HCT116 (cell line): ENCODE data around the gene VMAC. TPM values are rescaled to one million over a fixed set of nuclear protein-coding genes. Genes with fewer than 3 reads are reported as not detected.

ENCODE experiments used
- ATAC-seq: fragments of 200-7000 bp; cut with Tn5 transposase; 2 replicates; pipeline ENCODE4 v1.9.1; 2020; ENCODE audit warnings: mild to moderate bottlenecking, moderate library complexity
- BruUV-seq: library from RNA; stranded (reverse); fragments of 400-500 nt; replicated peaks from 2 replicates; lab custom pipeline; 2021; lab: Mats Ljungman, UMichigan
- CTCF ChIA-PET: fragments of 300-600 bp; sonication (Branson Sonifier 250); formaldehyde crosslinking; loops from one replicate; lab custom pipeline; 2021; ENCODE audit warnings: antibody characterized with exemption; lab: Charles Lee
- POLR2A ChIA-PET: fragments of 300-600, 350-600 bp; sonication (Branson Sonifier 250); formaldehyde crosslinking; loops from one replicate; lab custom pipeline; 2021; ENCODE audit warnings: antibody characterized with exemption; lab: Charles Lee
- RAD21 ChIA-PET, 2 experiments: fragments of 300-600 bp; sonication (Branson Sonifier 250); formaldehyde crosslinking; loops; one replicate each; lab custom pipeline; 2023; ENCODE audit warnings: low total read pairs in 2 of 2; ENCODE audit not compliant: uncharacterized antibody in 2 of 2, unreplicated experiment in 2 of 2, low non-redundant PET in 1 of 2; lab: Charles Lee
- DNase-seq: peaks from one replicate; pipeline ENCODE4 v3.0.0-alpha.2; 2010; ENCODE audit warnings: low read depth, low spot score
- H2AFZ ChIP-seq: fragments of 200-600 bp; shearing (Covaris generic), sonication (generic); 2 replicates; pipeline ENCODE4 v1.6.1; 2017; ENCODE audit warnings: low read depth, mixed run types, mixed read lengths, antibody characterized with exemption, low read length; ENCODE audit not compliant: poor library complexity, severe bottlenecking
- H3K27ac ChIP-seq: 2 replicates; pipeline ENCODE4 v1.5.1; 2012; ENCODE audit warnings: low read depth, low read length
- H3K27me3 ChIP-seq: fragments of 200-600 bp; sonication (generic); 2 replicates; pipeline ENCODE4 v1.6.1; 2016; ENCODE audit warnings: mixed run types, low read length, mixed read lengths; ENCODE audit not compliant: insufficient read depth
- H3K36me3 ChIP-seq, 2 experiments: fragments of 200-500 bp in 1 of 2; fragments of 200-600 bp in 1 of 2; sonication (Bioruptor generic) in 1 of 2; sonication (generic) in 1 of 2; 2 replicates each; pipeline versions ENCODE4 v1.5.1 to v1.6.1; 2014 to 2016; ENCODE audit warnings: low read length in 2 of 2, inconsistent platforms in 1 of 2, mixed read lengths in 1 of 2, mixed run types in 1 of 2; ENCODE audit not compliant: insufficient read depth in 2 of 2, control insufficient read depth in 1 of 2
- H3K4me1 ChIP-seq, 2 experiments: fragments of 200-600 bp in 1 of 2; sonication (generic) in 1 of 2; 2 replicates each; pipeline versions ENCODE4 v1.5.1 to v1.6.1; 2012 to 2017; ENCODE audit warnings: low read length in 2 of 2, inconsistent platforms in 1 of 2, mild to moderate bottlenecking in 1 of 2, mixed read lengths in 1 of 2, mixed run types in 1 of 2, moderate library complexity in 1 of 2; ENCODE audit not compliant: insufficient read depth in 2 of 2, control insufficient read depth in 1 of 2
- H3K4me2 ChIP-seq: fragments of 200-600 bp; sonication (generic); 2 replicates; pipeline ENCODE4 v1.6.1; 2017; ENCODE audit warnings: mixed run types, low read length, mixed read lengths
- H3K4me3 ChIP-seq, 2 experiments: fragments of 200-600 bp in 1 of 2; sonication (generic) in 1 of 2; replicated peaks in 1 of 2; 2 replicates each; pipeline ENCODE4 v1.5.1; 2011 to 2016; ENCODE audit warnings: low read length in 2 of 2, control low read depth in 1 of 2, low read depth in 1 of 2, mild to moderate bottlenecking in 1 of 2, mixed read lengths in 1 of 2, mixed run types in 1 of 2
- H3K79me2 ChIP-seq: fragments of 200-600 bp; sonication (generic); 2 replicates; pipeline ENCODE4 v1.6.1; 2017; ENCODE audit warnings: mild to moderate bottlenecking, mixed run types, low read length, moderate library complexity, mixed read lengths; ENCODE audit not compliant: insufficient read depth
- H3K9ac ChIP-seq: fragments of 200-600 bp; sonication (generic); 2 replicates; pipeline ENCODE4 v1.6.1; 2016; ENCODE audit warnings: low read length, mixed read lengths
- H3K9me2 ChIP-seq: fragments of 200-600 bp; sonication (generic), shearing (Covaris generic); 2 replicates; pipeline ENCODE4 v1.6.1; 2017; ENCODE audit warnings: mixed run types, mild to moderate bottlenecking, moderate library complexity; ENCODE audit not compliant: insufficient read depth
- H3K9me3 ChIP-seq, 2 experiments: fragments of 200-500 bp in 1 of 2; fragments of 200-600 bp in 1 of 2; sonication (Bioruptor generic) in 1 of 2; sonication (generic) in 1 of 2; 2 replicates each; pipeline ENCODE4 v1.6.1; 2014 to 2017; ENCODE audit warnings: low read length in 2 of 2, mixed read lengths in 2 of 2, inconsistent platforms in 1 of 2, low read depth in 1 of 2, mild to moderate bottlenecking in 1 of 2, mixed run types in 1 of 2, moderate library complexity in 1 of 2; ENCODE audit not compliant: control insufficient read depth in 1 of 2, insufficient read depth in 1 of 2
- H4K20me1 ChIP-seq: fragments of 200-600 bp; sonication (generic), shearing (Covaris generic); 2 replicates; pipeline ENCODE4 v1.6.1; 2017; ENCODE audit warnings: mixed run types, mild to moderate bottlenecking, moderate library complexity; ENCODE audit not compliant: insufficient read depth
- CEBPB ChIP-seq: IDR thresholded peaks from 2 replicates; pipeline ENCODE4 v1.6.1; 2012; ENCODE audit warnings: low read depth
- CTCF ChIP-seq, 3 experiments: fragments of 200-600 bp in 1 of 3; sonication (generic) in 1 of 3; IDR thresholded peaks in 2 of 3; conservative IDR thresholded peaks in 1 of 3; 2 replicates each; pipeline ENCODE4 v1.5.1; 2012 to 2017; ENCODE audit warnings: low read depth in 2 of 3, low read length in 2 of 3, antibody characterized with exemption in 1 of 3, borderline replicate concordance in 1 of 3, control low read depth in 1 of 3, mild to moderate bottlenecking in 1 of 3, mixed read lengths in 1 of 3, mixed run types in 1 of 3, moderate library complexity in 1 of 3; ENCODE audit not compliant: insufficient read depth in 1 of 3
- EGR1 ChIP-seq: IDR thresholded peaks from 2 replicates; pipeline ENCODE4 v1.6.1; 2012; ENCODE audit warnings: low read depth
- ELF1 ChIP-seq: IDR thresholded peaks from 2 replicates; pipeline ENCODE4 v1.6.1; 2012; ENCODE audit warnings: low read depth, borderline replicate concordance
- EZH2phosphoT487 ChIP-seq: fragments of 200-600 bp; IDR thresholded peaks from 2 replicates; pipeline ENCODE4 v1.6.1; 2018; ENCODE audit warnings: antibody characterized with exemption, borderline replicate concordance
- POLR2A ChIP-seq: IDR thresholded peaks from 2 replicates; pipeline ENCODE4 v1.7.0; 2011; ENCODE audit warnings: borderline replicate concordance; ENCODE audit not compliant: insufficient read depth, insufficient read length; ENCODE audit errors: extremely low read depth
- POLR2AphosphoS5 ChIP-seq: IDR thresholded peaks from 2 replicates; pipeline ENCODE4 v1.6.1; 2011; ENCODE audit warnings: mild to moderate bottlenecking, low read depth, low read length, moderate library complexity
- SIN3A ChIP-seq: IDR thresholded peaks from 2 replicates; pipeline ENCODE4 v1.6.1; 2012; ENCODE audit warnings: low read depth
- YY1 ChIP-seq: IDR thresholded peaks from 2 replicates; pipeline ENCODE4 v1.6.1; 2011; ENCODE audit warnings: low read length, low read depth, moderate library complexity, mild to moderate bottlenecking; ENCODE audit not compliant: insufficient replicate concordance; ENCODE audit errors: extremely low read depth
- ZBTB33 ChIP-seq: IDR thresholded peaks from 2 replicates; pipeline ENCODE4 v1.6.1; 2011; ENCODE audit warnings: mild to moderate bottlenecking, low read length, moderate library complexity; ENCODE audit not compliant: insufficient replicate concordance; ENCODE audit errors: extremely low read depth
- intact Hi-C: fragments of 100-400 bp; cut with micrococcal nuclease; formaldehyde crosslinking; loops from 2 replicates; pipeline ENCODE4 v1.10.0; 2022
- total RNA-seq: library from RNA; stranded (reverse); gene quantifications from one replicate; pipeline ENCODE4 v1.2.1, GENCODE V29; 2021; ENCODE audit not compliant: unreplicated experiment
- TF ChIP-seq, protein P1 (sequence below): IDR thresholded peaks from 2 replicates; pipeline ENCODE4 v1.6.1; 2012

VMAC gene
- total RNA-seq, 1 experiment from 2014 or later: 2.1 TPM

DNA sequence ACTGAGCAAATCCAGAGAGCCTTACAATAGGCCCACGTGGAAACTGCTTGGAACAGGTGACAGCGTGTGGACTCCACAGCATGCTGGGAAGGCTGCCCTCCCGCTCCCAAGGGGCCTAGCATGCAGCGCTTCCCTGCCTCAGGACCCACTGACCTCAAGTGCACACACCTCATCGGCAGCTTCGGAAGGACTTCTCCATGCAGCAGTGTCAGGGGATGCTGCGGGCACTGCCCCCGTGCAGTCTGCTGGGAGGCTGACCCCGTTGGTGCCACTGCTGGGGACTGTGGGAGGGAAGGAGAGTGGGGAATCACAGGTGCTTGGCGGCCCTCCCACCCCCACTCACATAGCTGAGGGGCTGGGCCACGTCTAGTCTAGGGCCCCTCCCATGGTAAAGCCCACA is 26.6 kb downstream of the VMAC start:
- DNase-seq (no peak), ATAC-seq (no peak)
- BruUV-seq: no TSS peak
- no peak overlapping the region for H3K9ac ChIP-seq
- no peak overlapping the region for H3K27ac ChIP-seq
- no peak overlapping the region for H2AFZ ChIP-seq
- no peaks in the 10 kb centered on the region for H3K4me1 ChIP-seq
- intact Hi-C loops: no loop called here
- H3K27me3 ChIP-seq: no peaks in the 10 kb centered on the region
- H3K79me2 ChIP-seq: peaks cover 18% of the 10 kb centered on the region; the same call in 1 of the 2 replicates
- no peak for TF ChIP-seq EGR1
- TF ChIP-seq, protein P1, sequence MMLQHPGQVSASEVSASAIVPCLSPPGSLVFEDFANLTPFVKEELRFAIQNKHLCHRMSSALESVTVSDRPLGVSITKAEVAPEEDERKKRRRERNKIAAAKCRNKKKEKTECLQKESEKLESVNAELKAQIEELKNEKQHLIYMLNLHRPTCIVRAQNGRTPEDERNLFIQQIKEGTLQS: no peak
- H3K36me3 ChIP-seq: peaks cover 25 to 53% of the 10 kb centered on the region in 2 experiments; a peak in 3 of 4 replicates
- no peak overlapping the region for H3K4me2 ChIP-seq
- no peaks in the 10 kb centered on the region for H3K9me2 ChIP-seq
- ChIA-PET CTCF (no interaction called here), POLR2A (no interaction called here), RAD21 (no interaction called here)
- H3K4me3 ChIP-seq: no peak overlapping the region
- no peaks in the 10 kb centered on the region for H3K9me3 ChIP-seq
- H4K20me1 ChIP-seq: no peaks in the 10 kb centered on the region

GRCh38 chr19:5932146-5932545 is 27.5 kb downstream of the VMAC start:
- RAD21 ChIA-PET: no interaction called here
- POLR2A ChIA-PET: no interaction called here
- H3K36me3 ChIP-seq: peaks cover 23 to 52% of the 10 kb centered on the region in 2 experiments; a peak in 3 of 4 replicates

More at GRCh38 chr19:5932146-5932545, 27.5 kb downstream of the VMAC start:
- intact Hi-C loops: no loop called here
- no peak overlapping the region for H3K4me2 ChIP-seq
- no peaks in the 10 kb centered on the region for H4K20me1 ChIP-seq
- H3K9ac ChIP-seq: no peak overlapping the region
- CTCF ChIA-PET: no interaction called here
- DNase-seq (no peak), ATAC-seq (no peak)
- H3K27ac ChIP-seq: no peak overlapping the region
- H3K4me1 ChIP-seq: no peaks in the 10 kb centered on the region
- BruUV-seq: no TSS peak
- H3K9me3 ChIP-seq: no peaks in the 10 kb centered on the region
- H3K4me3 ChIP-seq: no peak overlapping the region
- H2AFZ ChIP-seq: no peak overlapping the region
- H3K79me2 ChIP-seq: peaks cover 22% of the 10 kb centered on the region; the same call in 1 of the 2 replicates
- H3K9me2 ChIP-seq: no peaks in the 10 kb centered on the region
- H3K27me3 ChIP-seq: no peaks in the 10 kb centered on the region
- no peak for TF ChIP-seq POLR2AphosphoS5
- no peak for TF ChIP-seq ZBTB33
- TF ChIP-seq CEBPB: no peak
- TF ChIP-seq CTCF (IDR thresholded peaks at IDR 0.05 in 2 of 3, conservative IDR thresholded peaks at IDR 0.05 in 1 of 3; ENCODE audit: borderline replicate concordance in 1 of 3, insufficient read depth in 1 of 3, low read depth in 2 of 3, low read length in 2 of 3): no peak
- TF ChIP-seq POLR2A: no peak
- no peak for TF ChIP-seq ELF1
- no peak for TF ChIP-seq EZH2phosphoT487
- no peak for TF ChIP-seq SIN3A
- TF ChIP-seq, protein P1: no peak
- no peak for TF ChIP-seq YY1
